CD4-positive, alpha-beta T cell treated with Interferon alpha-2 for 1 hour (primary cell): ENCODE data around the gene NAGPA.

ENCODE experiments used
- DNase-seq, 2 donors: peaks; one replicate each; pipeline ENCODE4 v3.0.0-alpha.2; 2020 to 2022

Gene NAGPA

DNA sequence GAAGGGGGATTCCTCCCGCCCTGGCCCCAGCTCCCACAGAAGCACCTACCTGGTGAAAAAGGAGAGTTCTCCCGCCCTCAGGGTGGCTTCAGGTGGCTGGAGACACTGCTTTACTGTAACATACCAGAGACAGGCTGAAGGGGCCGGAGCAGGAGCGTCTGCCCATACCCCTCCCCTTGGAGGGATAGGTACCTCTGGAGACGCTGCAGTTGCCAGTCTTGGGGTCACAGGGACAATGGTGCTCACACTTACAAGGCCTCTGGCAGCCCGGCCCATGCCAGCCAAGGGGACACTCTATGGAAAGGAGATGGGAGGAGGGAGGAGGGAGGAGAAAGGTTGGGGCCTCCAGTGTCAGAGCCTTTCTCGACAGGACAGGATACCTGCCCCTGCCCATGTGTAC, 6.6 kb downstream of the NAGPA start:
- DNase-seq, result no peak

DNA sequence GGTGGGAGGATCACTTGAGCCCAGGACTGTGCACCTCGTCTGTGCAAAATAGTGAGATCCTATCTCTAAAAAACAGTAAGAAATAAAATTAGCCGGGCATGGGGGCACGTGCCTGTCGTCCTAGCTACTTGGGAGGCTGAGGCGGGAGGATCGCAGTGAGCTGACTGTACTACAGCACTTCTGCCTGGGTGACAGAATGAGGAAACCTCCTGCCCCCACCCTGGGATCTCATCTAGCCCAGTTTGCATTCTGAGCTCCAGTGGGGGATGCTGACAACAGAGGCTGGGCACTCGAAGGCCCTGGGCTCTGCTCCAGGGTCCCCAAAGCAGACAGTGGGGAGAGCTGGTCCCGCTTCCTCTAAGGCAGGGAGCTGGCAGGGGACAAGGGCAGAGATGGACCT, 7.1 kb downstream of the NAGPA start:
- no peak for DNase-seq

DNA sequence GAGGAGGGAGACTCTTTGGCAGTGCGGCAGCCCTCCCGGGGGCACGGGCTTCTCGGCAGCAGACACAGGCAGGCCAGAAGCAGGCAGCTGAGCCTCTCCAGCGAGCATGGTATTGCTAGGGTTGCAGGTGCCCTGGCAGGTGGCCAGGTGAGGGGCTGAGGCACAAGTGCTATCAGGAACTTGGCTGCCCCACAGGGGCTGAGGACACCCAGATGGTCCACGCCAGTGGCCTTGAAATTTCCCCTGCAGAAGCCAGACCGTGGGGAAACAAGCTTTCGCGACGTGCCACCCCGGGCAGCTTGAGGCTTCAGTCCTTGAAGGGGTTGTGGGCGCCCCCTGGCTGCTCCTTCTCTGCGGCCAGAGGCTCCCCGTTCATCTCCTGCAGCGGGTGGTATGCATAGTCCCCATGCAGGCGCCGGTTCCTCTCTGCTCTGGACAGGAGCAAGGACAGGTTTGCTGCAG, 8.5 kb downstream of the NAGPA start:
- no peak for DNase-seq

DNA sequence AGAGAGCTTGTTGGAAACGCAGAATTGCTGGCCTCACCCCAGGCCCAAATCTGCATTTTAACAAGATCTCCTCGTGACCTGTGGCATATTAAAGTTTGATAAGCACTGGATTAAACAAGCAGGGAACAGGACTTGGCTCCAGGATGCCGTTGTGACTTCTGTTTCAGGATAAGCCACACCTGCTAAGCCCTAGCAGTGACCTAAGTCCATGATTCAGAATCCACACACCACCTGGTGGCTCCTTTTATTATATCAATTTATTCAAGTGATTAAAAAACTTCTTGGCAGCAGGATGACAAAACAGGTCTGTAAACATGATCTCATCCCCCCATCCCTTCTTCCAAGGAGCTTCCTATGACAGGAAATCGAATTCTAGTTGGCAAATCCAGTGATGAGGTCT, 9.1 kb downstream of the NAGPA start:
- no peak for DNase-seq

DNA sequence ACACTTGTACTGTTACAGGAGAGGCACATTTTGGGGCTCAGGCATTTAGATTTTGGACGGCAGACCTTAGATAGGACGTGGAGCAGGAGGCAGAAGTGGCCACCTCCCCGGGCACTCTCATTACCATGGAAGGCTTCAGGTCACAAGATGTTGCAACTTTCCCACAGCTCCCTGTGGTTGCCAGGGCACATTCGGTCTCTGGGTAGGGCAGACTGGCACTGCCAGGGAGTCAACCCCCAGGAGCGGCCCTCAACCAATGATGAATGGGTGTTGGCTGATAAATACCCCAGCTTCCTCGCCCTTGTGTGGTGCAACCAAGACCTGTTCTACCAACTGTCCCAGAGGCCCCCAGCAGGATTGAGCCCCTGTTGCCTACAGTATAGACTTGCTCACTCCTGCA, 11.2 kb downstream of the NAGPA start:
- no peak for DNase-seq

DNA sequence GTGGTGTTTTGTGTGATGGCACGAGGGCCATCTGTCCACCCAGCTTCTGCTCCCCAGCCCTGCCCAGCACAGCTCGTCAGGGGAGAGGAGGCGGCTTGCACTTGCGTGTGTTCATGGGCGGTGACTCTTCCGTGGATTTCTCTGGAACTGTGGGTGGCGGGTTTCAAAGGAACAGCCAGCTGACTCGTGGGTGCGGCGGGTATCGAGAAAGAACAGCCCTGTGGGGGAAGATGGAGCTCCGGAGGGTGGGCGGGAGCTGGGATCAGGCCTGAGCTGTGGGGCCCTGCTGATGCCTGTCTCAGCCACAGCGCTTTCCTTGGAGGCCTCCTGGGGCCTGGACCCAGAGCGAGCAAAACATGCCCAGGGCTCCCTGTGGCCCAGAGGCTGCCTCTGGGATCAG, 13.2 kb downstream of the NAGPA start:
- DNase-seq, result no peak

DNA sequence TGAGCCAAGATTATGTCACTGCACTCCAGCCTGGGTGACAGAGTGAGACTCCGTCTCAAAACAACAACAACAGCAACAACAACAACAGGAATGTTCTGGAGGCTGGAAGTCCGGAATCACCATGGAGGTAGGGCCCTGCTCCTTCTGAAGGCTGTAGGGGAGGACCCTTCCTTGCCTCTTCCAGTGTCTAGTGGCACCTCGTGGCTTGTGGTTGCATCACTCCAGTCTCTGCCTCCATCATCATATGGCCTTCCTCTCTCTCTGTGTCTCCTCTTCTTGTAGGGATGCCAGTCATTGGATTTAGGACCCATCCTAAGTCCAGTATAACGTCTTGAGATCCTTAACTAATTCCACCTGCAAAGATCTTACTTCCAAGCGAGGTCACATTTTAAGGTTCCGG, 14.0 kb downstream of the NAGPA start:
- no peak for DNase-seq

DNA sequence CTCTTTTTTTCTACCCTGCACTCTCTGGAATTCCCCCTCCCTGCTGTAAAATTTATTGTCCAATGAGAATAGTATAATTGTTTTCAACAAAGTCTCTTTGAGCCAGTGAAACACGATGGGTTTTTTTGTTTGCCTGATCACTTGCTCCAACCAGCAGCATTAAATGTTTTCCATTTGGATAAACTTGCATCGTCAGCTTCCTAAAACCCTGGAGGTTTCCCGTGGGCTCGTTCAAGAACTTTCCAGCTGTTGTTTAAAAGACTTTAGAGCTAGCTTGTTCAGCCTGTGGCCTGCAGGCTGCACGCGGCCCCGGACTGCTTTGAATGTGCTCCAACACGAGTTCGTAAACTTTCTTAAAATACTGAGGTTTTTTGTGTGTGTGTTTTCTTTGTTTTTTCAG, 14.9 kb downstream of the NAGPA start:
- no peak for DNase-seq

DNA sequence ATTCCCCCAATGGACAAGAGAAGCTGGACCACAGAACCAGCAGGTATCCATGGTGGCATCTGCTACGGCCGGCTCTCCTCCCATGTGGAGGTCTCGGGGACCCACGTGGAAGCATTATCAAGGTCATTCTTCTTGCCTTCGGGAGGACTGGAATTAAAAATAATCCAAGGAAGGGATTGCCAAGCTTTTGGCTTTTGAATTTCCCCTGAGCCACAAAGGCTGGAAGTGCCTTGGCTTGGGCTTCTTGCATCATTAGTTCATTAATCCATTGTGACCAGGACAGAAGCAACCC, 16.1 kb downstream of the NAGPA start:
- no peak for DNase-seq

DNA sequence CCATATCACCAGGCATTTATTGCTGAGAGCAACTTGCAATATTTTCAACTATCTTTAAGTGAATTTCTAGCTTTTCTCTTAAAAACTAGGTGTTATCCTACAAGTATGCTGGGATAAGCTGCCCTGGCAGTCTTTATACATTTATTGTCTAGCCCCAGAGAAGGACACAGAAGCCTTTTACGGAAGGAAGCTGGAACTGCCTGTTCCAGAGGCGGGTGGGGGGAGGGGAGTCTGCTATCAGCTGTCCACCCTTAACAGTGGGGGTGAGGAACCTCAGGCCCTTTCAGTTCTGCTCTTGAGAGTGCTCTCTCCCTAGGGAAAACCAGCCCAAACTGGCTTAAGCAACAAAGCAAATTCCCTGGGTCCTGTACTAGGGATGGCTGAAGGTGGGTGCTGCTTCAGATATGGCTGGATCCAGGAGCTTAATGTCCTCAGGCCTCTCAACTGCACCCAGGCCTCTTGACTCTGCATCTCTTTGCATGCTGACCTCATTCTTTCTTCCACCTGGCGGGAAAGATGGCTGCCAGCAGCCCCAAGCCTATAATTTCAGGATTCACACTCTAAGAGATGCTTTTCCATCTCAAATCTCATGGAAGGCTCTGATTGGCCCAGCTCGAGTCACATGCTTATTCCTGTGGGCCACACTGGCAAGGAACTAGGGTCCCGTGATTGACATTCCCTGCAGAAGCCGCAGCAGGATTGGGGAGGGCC, 16.6 kb downstream of the NAGPA start:
- no peak for DNase-seq

DNA sequence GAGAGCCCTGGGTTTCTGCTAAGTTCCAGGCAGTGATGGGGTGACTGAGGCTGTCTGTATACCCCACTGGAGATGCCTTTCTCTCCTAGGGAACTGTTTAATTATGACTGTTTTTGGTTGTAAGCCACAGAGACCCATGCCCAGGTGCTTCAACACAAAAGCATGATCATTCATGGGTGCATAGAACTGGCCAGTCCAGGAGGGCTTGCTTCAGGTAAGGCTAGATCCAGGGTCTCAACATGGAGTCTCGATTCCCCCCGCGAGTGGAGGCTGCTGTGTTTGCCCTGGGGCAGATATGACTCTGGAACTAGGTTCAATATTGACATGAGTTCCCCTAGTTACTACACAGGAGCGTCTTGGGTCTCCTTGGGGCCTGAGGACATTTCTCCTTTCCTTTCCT, 17.8 kb downstream of the NAGPA start:
- no peak for DNase-seq

DNA sequence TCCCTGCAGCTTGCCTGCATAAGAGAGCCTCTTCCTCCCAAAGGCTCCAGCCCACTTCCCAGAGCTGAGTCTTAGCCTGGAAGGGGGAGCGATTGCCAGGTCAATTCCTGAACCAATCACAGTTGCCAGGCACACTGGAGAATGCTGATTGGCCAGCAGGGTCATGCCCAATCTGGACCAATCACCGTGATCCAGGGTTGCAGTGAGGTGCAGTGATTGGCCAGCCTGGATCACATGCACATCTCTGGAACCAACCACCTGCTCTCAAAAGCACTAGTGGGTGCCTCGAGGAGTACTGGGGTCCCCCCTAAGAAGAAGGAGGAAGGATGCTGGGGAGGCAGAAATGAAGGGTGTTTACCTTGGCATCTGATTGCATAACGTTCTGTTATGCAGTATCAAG, 18.4 kb downstream of the NAGPA start:
- DNase-seq, result no peak

DNA sequence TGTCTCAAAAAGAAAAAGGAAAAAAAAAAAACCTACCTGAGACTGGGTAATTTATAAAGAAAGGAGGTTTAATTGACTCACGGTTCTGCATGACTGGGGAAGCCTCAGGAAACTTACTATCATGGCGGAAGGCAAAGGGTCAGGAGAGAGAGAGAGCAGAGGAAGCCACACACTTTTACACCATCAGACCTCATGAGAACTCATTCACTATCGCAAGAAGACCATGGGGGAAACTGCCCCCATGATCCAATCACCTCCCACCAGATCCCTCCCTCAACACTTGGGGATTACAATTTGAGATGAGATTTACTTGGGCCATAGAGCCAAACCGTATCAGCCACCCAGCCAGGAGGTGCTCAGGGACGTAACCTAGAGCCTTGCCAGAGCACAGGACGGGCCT, 20.8 kb downstream of the NAGPA start:
- DNase-seq, result no peak

DNA sequence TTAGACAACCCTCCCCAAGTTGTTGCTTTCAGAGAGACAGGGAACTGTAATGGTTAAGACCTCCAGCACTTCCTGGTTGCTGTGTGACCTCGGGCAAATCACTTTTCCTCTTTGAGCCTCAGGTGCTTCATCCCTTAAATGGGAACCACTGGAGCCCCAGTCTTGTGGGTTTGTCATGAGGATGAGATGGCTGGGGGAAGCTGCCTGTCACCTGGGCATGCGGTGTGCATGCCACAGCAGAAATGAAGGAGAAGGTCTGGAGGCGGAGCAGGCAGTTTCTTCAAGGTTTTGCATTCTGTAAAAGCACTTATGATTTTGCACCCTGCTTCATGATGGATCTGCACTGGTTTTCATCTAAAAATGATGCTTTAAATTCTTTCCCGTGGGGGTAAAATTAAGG, 22.1 kb downstream of the NAGPA start:
- no peak for DNase-seq

DNA sequence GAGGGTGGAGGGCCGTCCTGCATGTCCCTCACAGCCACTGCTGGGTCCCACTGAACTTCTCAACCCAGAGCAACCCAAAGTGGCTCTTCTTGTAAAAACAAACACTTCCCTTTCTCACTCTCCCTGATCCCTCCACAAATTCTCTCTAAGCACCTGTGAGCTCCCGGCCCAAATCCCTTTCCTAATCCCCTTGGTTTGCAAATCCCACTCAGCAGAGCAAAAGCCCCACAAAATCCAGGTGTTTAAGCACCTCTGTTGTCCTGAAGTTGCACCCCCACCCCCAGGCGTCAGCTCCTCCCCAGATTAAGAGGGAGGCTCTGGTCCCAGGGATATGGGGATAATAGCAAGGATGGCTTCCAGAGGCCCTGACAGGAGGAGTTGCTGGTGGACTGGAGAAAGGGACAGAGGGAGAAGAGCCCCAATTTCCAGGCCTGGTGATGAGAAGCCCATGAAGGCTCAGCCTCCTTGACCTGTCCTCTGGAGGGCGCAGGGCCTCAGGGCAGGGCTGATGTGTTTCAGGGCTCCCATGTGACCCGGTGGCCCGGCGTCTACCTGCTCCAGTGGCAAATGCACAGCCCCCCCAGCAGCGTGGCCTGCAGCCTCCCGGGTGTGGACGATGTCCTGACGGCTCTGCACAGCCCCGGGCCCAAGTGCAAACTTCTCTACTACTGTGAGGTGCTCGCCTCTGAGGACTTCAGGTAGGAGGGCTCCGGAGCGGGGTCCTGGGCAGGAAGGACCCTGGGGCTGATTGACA, 23.0 kb downstream of the NAGPA start:
- no peak for DNase-seq

DNA sequence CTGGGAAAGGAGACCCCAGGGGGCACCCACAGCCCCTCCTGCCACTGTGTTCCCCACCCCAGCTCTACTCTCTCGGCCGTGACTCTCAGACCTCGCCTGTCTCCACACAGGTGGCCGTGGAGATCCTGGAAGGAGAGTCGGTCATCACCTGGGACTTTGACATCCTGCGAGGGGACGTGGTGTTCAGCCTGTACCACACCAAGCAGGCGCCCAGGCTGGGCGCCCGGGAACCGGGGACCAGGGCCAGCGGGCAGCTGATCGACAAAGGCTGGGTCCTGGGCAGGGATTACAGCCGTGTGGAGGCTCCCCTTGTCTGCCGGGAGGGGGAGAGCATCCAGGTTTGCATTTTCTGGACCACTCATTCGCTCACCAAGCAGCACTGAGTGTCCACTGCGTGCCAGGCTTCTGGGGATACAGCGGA, 25.4 kb downstream of the NAGPA start:
- DNase-seq, result no peak

DNA sequence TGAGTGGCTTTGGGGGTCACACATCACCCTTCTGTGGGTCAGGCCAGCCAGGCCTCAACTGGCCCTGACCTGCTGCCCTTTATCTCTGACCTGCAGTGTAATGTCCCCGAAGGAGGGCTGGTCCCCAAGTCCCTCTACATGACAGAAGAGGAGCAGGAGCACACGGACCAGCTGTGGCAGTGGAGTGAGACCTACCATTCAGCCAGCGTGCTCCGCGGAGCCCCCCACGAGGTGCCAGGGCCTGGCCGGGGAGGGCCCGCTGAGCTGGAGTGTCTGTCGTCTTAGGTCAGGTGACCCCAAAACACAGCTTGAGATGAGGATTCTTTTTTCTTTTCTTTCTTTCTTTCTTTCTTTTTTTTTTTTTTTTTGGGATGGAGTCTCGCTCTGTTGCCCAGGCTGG, 26.5 kb downstream of the NAGPA start:
- no peak for DNase-seq

DNA sequence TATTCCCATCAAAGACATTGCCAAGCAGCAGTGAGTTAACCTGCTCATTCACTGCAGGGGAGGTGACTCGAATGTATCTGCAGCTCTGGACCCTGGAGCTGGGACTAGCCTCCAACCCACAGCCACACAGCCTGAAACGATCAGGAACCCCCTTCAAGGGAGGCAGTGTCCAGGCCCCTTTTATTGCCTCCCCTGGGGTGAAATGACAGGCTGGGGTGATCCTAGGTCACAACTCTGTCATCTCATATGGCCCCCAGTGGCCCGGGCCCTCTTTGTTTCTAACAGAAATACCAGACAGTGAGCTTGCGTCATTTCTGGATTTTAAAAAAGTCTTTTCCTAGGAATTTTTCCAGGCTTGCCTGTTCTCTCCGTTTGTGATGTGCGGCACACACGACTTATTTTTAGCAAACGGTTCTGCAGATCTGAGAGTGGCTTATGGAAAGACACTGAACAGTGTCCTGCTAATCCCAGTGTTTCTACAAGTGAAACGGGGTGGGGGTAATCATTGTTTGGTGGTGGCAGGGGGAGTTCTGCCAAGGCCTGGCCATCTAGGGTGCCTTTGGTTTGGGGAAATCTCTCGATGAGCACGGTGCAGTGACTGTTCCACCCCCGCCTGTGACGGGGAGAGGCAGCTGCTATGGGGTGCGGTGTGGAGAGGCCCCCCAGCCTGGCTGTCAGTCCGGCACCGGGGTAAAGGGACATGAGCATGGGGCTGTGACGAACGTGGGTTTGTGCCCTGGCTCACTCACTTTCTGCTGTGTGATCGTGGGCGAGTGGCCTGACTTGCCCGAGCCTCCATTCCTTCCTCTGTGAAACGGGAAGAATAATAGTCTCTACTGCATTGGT, 27.2 kb downstream of the NAGPA start:
- no peak for DNase-seq

DNA sequence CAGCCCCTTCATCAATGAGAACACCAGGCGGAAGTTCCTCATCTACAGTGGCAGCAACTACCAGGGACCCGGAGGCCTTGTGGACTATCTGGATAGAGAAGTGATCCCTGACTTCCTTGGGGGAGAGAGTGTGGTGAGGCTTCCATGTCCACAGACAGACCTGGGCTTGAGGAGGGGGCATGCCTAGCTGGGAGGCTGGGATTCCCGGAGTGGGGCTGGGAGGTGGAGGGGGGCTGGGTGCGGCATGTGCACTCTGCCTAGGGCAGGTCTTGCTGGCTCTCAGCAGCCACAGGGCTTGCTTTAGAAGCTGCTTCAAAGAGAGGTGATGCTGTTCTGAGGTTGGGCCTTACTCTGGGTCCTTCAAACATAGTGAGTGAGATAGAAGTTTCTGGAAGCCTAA, 27.8 kb downstream of the NAGPA start:
- DNase-seq, result no peak

DNA sequence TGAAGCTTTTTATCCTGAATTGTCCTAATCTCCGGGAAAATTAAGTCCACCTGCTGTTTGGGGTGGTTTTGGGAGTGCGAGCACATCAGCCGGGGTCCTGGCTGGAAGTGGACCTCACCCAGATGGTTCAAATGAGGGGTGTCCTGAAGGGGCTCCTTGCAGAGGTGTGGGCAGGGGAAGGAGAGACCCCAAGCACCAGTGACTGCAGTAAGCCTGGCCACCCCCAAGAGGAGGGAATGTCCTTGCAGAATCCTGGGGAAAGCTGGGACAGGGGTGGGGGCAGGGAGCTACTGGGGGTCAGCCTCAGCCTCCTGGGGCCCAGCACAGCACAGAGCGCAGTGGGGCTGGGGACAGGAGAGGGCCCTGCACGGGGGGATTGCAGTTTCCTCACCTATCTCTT, 29.4 kb downstream of the NAGPA start:
- DNase-seq, result no peak

DNA sequence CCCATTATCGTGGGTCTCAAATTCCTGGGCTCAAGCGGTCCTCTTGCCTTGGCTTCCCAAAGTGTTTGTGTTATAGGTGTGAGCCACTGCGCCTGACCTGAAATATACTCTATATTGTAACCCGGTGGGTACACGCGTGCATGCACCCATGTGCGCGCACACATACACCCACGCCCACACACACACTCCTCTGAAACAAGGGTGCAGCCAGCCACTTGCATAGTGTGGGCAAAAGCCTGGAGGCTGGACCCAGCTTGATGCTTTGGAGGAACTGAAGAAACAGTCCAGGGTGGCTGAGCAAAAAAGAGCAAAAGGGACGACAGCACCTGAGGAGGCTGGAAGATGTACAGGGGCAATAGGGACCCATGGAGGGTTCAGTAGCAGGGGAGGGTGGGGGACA, 29.9 kb downstream of the NAGPA start:
- DNase-seq, result no peak

DNA sequence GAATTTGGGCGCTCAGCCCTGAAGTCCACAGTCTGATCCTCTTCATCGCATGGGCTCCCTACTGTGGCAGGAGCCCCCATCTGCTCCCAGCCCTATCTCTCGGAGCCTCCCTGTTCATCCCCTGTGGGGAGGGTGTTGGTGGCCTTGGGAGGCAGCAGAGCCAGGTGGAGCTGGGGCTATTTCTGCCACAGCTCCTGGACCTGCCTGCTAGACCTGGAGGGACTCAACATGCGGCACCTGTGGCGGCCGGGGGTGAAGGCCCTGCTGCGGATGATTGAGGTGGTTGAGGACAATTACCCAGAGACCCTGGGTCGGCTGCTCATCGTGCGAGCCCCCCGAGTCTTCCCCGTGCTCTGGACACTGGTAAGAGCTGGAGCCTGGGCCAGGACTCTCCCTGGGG, 30.5 kb downstream of the NAGPA start:
- DNase-seq, result no peak

DNA sequence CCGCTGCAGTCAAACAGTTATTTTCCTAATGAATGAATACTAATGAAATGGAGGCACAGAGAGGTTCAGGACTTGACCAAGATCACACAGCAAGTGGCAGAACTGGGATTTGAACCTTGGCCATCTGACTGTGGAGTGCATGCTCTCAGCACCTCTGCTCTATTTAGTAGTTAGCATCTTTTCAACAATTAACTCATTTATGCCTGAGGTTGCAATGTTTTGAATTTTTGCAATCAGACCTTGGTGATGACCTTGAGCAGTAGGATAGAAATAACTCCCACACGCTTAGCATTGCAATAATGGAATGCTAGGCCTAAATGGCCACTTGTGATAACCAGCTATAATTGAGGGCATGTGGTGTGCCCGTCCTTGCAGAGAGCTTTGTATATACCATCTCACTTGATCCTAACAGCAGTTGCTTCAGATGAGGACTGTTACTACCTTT, 31.0 kb downstream of the NAGPA start:
- no peak for DNase-seq

DNA sequence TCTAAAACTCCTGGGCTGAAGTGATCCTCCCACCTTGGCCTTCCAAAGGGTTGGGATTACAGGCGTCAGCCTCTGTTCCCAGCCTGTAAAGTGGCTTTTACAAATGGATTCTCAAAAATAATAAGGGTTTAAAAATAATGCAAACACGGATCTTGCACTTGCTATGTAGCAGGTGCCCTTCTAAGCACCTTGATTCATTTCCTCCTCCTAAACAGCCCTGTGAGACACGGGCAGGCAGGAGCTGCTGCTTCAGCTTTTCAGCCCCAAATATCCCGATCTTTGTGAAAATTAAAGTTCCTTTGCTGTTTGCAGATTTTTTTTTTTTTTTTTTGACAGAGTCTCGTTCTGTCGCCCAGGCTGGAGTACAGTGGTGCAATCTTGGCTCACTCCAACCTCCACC, 31.7 kb downstream of the NAGPA start:
- DNase-seq, result no peak
